ENCODE results near the gene HEPN1.

GRCh38 chr11:124946735-124947141 is 27.7 kb downstream of the HEPN1 start:
- TF ChIP-seq CTCF (IDR thresholded peaks at IDR 0.05) (no peak), EZH2 (IDR thresholded peaks at IDR 0.05) (no peak), EZH2phosphoT487 (IDR thresholded peaks at IDR 0.05) (no peak)

Data from neural progenitor cell (in vitro differentiated cells).